ENCODE results near the gene HNRNPA1.
"Not testable (repeated sequence)": the region's sequence is repeated elsewhere in the genome, so short reads cannot be mapped to it uniquely, and the experiment has no call there.

HNRNPA1 gene

GRCh38 chr12:54277823-54278276 is 2.7 kb upstream of the HNRNPA1 start:
- DNase-seq = no peak

- no peak for DNase-seq
These were observed 1.3 kb upstream of the HNRNPA1 start for GRCh38 chr12:54279227-54279631.

- DNase-seq = peak; percentile 98
These were observed 676 bp upstream of the HNRNPA1 start, which contains the start of gene CBX5 for GRCh38 chr12:54279632-54280467. TSS of gene CBX5 (minus strand) at chr12:54280122. CDS start at chr12:54257650, 22,472 bp downstream.

- DNase-seq = not testable (repeated sequence)
These were observed 724 bp downstream of the HNRNPA1 start for GRCh38 chr12:54281261-54281638.

GRCh38 chr12:54281694-54282093 is 1.2 kb downstream of the HNRNPA1 start:
- DNase-seq = not testable (repeated sequence)

- no peak for DNase-seq
These were observed 2.5 kb downstream of the HNRNPA1 start for GRCh38 chr12:54282949-54283593.

GRCh38 chr12:54284070-54284780 is 3.7 kb downstream of the HNRNPA1 start:
- DNase-seq = not testable (repeated sequence)

- no peak for DNase-seq
These were observed 4.9 kb downstream of the HNRNPA1 start for GRCh38 chr12:54285150-54286041.

- no peak for DNase-seq
These were observed 5.8 kb downstream of the HNRNPA1 start for GRCh38 chr12:54286042-54287030.

- DNase-seq = peak; percentile 18
These were observed 7.0 kb downstream of the HNRNPA1 start for GRCh38 chr12:54287261-54288157.

GRCh38 chr12:54292083-54292930 is 11.8 kb downstream of the HNRNPA1 start:
- no peak for DNase-seq

- no peak for DNase-seq
These were observed 12.4 kb downstream of the HNRNPA1 start for GRCh38 chr12:54292931-54293241.

- DNase-seq = no peak
These were observed 13.8 kb downstream of the HNRNPA1 start for GRCh38 chr12:54294152-54294952.

GRCh38 chr12:54294953-54295566 is 14.5 kb downstream of the HNRNPA1 start:
- DNase-seq = no peak

GRCh38 chr12:54296393-54297099 is 16.0 kb downstream of the HNRNPA1 start:
- DNase-seq = no peak

- DNase-seq = no peak
These were observed 18.4 kb downstream of the HNRNPA1 start for GRCh38 chr12:54298904-54299303.
